Stimulated activated naive CD4-positive, alpha-beta T cell (primary cell): ENCODE data around the gene ANXA3.

Source experiments
- DNase-seq, 6 experiments: peaks; one replicate each; lab custom pipeline; 2025; lab: John Stamatoyannopoulos, UW

The ANXA3 gene

DNA sequence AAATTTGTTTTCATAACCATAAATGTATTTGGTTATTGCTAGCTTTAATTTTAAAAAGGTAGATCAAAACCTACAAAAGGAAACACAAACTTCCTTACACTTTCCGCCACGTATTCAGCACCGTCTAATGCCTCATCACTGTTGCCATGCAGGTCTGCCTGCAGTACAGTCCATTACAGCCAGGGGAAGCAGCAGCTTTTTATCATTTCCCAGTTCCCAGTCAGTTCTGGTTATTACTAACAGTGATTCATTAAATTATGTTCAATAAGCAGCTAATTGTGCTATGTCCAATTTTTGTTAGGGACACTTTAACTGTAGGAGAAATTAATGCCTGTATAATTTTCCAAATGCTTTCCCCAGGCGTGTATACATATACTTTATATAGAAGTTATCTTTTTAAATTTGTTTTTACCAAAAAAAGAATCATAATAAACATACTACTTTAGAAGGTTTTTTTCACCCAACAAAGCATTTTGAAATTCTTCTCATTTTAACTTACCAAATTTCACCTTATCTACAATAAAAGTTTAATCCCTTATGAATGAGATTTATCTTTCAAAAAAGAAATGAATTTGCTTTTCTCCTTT lies 93.3 kb downstream of the ANXA3 start:
- peak; percentile 7 to 52 (median 23) for DNase-seq

DNA sequence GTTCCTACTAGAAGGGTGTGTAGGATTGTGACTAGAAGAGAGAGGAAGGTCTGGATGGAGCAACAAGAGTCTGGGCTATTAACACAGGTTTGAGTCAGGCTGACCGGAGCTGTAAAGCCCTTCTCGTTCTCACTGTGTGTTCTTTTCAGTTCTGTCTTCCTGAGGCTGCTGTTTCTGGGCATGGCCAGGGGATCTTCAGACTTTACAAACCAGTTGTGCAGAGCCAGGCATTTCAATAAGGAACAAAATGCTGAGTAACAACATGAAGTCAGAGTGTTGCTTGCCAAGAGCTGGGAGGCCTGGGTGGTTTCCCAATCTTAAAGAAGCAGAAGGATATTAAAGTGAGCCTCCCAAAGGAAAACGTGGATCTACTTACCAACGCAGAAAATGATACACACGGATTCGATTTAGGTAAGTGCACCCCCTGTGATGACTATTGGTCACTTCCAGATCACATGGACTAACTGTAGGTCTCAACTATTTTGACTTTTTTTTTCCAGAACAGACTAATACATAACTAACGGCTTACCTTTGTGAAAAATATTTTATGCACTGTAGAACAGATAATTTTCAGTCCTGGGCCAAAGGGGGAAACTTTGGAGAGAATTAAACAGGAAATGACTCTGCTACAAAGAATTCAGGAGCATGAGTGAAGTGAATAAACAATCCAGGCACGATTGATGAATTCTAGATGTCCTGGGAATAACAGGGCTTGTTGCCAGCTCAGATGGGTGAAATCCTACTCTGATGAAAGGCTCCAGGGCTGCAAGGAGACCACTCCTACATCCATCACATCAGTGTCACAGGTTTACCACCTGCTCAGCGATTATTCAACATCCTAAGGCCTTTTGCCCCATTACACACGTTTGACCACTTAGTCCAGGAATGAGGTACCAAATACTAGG lies 94.5 kb downstream of the ANXA3 start:
- no peak for DNase-seq

DNA sequence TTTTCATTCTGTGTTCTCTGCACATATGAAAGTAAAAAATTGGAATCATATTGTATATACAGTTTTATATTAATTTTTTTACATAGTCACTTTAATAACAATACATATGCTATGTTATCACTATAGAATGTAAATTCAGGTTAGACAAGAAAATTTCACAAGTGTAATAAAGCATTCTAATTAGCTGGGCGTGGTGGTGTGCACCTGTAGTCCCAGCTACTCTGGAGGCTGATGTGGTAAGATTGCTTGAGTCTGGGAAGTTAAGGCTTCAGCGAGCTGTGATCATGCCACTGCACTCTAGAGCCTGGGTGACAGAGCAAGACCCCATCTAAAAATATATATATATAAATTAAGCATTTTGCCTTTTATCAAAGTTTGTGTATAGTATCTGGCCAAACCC lies 95.7 kb downstream of the ANXA3 start:
- no peak for DNase-seq

DNA sequence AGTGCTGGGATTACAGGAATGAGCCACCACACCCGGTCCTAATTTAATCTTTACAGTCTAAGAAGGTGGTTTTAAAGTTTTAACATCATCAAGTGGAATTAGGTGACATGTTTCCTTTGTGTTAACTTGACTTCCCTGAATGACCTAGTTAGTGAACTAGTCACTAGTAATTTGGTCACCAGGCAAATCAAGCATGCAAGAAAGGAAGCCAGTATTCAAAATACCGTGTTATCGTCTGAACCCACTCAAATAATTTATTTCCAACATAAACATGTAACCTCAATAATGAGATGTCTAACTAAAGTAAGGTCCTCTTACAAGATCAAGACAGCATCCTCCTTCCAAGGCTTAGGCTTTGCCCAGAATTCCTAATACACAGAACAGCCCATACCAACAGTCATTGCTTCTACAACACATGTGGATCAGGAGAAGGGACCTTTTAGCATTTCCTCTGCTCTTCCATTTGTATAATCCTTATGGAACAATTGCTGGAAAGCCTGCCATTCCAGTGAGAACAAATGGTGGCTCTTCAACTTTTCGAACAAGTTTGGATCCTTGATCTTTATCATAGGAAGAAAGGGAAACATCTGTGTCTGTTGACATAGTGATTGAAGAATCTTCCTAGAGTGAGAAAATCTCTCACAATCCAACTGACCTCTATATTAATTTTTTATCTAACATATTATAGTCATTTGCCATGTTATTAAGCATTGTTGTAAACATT lies 97.2 kb downstream of the ANXA3 start:
- DNase-seq, result no peak

DNA sequence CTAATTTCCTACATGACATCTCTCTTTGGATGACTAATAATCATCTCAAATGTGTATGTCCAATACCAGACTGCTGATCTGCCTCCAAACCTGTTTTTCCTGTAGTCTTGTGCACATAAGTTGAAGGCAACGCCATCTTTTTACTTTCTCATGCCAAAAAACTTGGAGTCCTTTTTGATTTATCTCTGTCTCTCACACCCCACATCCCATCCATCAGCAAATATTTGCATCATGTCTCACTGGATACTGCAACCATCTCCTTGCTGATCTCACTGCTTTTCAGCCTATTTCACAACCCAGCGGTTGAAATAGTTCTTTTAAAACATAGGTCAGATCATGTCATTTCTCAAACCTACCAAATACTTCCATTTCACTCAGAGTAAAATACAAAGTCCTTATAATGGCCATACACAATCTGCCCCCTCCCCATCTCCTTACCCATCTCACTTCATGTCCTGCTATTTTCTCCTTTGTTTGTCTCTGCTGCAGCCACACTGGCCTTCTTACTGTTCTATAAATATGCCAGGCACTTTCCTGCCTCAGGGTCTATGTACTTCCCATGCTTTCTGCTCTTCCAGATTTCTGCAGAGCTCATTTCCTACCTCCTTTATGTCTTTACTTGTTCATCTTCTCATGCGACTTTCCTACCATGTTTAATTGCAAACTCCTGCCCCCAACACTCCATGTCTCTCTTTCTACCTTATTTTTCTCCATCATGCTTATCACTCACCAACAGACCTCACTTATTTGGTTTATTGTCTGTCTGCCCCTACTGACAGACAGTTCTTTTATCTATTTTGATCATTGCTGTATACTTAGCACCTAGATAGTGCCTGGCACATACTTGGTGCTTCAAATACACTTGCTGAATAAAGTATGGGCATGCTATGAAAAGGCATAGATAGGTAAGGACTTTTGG lies 98.8 kb downstream of the ANXA3 start:
- no peak for DNase-seq

DNA sequence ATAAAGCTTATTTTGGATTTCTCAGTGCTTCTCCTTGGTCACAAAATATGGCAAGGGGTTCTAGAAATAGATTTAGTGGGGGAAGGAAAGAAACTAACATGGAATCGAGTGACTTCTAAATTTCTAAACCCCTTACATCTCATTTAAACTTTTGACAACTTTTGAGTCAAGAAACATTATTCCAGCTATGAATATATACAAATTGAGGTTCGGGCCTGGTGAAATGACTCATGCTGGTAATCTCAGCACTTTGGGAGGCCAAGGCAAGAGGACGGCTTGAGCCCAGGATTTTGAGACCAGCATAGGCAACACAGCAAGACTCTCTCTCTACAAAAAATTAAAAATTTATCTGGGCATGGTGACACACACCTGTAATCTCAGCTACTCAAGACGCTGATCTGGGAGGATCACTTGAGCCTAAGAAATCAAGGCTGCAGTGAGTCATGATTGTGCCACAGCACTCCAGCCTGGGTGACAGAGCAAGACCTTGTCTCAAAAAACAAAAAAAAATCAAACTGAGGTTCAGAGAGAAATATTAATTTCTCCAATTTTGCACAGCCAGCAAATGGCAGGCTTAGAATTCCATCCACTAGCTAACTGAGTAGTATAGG lies 99.8 kb downstream of the ANXA3 start:
- DNase-seq, result no peak

DNA sequence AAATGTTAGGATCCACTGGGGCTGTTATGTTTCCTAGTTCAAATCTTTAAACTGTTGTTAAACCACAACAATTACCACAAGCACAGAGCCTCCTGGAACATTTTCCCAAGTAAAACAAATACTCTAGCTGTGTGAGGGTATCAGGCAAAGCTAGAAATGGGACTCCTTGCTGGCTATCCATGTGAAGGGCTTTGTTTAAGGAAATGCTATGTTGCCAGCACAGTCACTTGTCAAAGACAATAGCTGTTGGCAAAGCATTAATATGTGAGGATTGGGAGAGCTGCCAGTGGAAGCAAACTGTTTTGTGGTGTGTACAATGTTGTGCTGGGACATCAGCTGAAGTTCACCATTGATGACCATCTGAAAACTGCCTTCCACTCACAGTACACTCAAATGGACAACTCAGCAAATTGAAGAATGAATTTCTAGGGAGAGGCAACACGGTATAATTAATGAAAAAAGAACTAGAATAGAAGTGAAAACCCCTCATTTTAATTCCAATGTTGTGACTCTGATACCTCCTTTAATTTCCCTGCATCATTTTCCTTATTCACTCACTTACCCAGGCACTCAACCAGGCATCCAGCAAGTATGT lies 100.8 kb downstream of the ANXA3 start:
- DNase-seq, result no peak

DNA sequence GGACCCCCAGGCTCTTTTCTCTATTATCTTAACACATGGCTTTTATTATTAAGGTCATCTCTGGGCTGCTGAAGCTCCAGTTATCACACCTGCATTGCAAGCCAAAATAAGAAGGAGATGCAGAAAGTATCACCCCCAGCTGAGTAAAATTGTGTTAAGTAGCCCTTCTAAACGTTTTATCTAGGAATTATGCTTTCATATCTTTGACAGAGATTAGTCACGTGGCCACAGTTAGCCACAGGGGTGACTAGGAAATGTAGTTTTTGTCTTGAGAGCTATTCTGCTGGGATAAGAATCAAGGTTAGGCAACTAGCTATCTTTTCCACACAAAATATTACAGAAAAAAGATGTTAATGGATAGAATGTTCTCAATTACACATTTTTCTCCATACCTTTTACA lies 102.1 kb downstream of the ANXA3 start:
- no peak for DNase-seq

DNA sequence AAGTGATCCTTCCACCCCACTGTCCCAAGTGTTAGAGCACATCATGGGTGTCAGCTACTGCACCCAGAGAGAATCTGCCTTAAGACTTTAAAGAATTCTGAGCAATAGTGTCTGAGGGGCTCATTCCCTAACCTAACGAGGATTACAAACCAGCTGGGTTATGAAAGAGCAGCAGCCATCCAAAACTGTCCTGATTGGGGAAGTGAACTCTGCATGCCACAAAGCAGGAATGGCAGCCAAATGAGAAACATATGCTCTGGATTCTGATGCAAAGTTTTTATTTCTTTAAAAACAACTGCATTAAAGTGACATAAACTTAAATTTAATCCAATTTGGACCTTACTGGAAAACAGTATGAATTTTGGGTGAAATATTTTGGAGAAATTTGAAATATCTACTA lies 103.2 kb downstream of the ANXA3 start:
- no peak for DNase-seq

DNA sequence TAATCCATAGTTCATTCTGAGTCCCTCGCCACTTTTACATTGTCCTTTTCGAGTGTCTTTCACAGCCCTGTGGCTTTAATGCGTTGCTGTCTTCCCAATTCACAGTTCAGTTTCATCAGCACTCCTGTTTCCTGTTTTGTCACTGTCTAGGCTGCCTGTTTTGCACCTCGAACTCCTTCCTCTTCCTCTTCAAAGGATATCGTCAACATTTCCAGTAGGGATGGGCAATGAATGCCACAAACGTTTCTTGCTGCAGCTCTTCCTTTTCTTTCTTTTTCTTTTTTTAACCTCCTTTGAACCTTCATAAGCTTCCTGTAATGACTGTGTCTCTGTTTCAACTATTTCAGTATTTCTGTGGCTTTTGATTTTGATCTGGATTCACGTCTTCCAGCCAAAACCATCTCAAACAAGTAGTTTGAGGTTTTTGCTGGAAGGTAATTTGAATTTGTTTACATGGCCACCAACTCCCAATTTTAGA lies 105.4 kb downstream of the ANXA3 start:
- DNase-seq, result peak in 4 of 6 experiments; percentile 1 to 46 (median 20)

DNA sequence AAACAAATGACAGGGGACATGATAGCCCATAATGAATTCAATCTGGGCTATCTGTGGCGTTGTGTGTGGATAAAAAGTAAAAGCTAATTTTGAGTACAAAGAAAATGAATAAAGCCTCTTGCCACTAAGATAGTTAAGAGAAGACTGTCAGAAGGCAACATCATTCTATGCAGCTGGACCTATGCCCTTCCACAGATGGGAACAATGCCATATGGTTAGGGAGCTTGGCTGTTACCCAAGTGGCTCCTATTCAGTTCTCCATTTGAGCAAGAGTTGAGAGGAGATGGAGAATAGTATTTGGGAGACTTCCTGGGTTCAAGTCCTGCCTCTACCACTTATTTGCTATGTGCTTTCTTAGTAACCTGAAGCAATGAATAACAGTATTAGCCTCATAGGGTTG lies 107.7 kb downstream of the ANXA3 start:
- DNase-seq, result no peak

DNA sequence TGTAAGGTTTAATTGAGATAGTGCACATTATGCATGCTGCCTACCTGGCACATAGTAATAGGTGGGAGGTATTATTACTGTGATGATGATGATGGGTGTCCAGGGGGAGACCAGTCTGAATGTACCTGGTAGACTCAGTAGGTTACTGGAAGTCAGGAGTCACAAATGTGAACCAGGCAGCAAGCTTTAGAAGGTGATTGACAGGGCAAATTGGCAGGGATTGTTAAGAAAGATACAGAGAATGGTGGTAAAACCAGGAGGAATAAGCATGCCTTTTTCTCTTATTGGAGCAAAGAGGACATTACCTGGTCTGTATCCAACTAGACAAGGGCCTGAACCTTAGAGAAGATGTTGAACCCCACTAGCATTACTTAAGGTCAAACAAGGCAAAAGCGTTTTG lies 108.1 kb downstream of the ANXA3 start:
- DNase-seq, result no peak
